Astrocyte (in vitro differentiated cells and primary cell): ENCODE measurements around the gene C14orf119. TPM values are rescaled to one million over a fixed set of nuclear protein-coding genes. Genes with fewer than 3 reads are reported as not detected.

Experiments used
- DNase-seq: peaks from one replicate; pipeline ENCODE4 v3.0.0-alpha.2; 2010; ENCODE audit warnings: low read depth
- FAIRE-seq: peaks from 2 replicates; lab custom pipeline; 2011; peaks lifted over from hg19 to GRCh38; lab: Jason Lieb, UNC
- H2AFZ ChIP-seq: 2 replicates; pipeline ENCODE4 v1.6.0; 2012; ENCODE audit warnings: low read depth, low read length, inconsistent platforms
- H3K27ac ChIP-seq: 2 replicates; pipeline ENCODE4 v1.5.1; 2011; ENCODE audit warnings: low read depth, low read length, inconsistent platforms
- H3K27me3 ChIP-seq: 2 replicates; pipeline ENCODE4 v1.6.0; 2011; ENCODE audit warnings: low read length, inconsistent platforms; ENCODE audit not compliant: insufficient read depth
- H3K36me3 ChIP-seq: 2 replicates; pipeline ENCODE4 v1.5.1; 2011; ENCODE audit warnings: low read length, inconsistent platforms; ENCODE audit not compliant: insufficient read depth
- H3K4me1 ChIP-seq: 2 replicates; pipeline ENCODE4 v1.5.1; 2011; ENCODE audit warnings: low read length, inconsistent platforms; ENCODE audit not compliant: insufficient read depth
- H3K4me2 ChIP-seq: 2 replicates; pipeline ENCODE4 v1.6.0; 2012; ENCODE audit warnings: low read length, inconsistent platforms
- H3K4me3 ChIP-seq: 2 replicates; pipeline ENCODE4 v1.5.1; 2011; ENCODE audit warnings: low read depth, mild to moderate bottlenecking, low read length, inconsistent platforms; ENCODE audit not compliant: insufficient read depth
- H3K79me2 ChIP-seq: 2 replicates; pipeline ENCODE4 v1.6.0; 2012; ENCODE audit warnings: mild to moderate bottlenecking, low read length, inconsistent platforms; ENCODE audit not compliant: insufficient read depth
- H3K9ac ChIP-seq: 2 replicates; pipeline ENCODE4 v1.6.0; 2012; ENCODE audit warnings: mild to moderate bottlenecking, low read length, inconsistent platforms
- H3K9me3 ChIP-seq: 2 replicates; pipeline ENCODE4 v1.5.1; 2012; ENCODE audit warnings: low read depth, mild to moderate bottlenecking, low read length, inconsistent platforms; ENCODE audit not compliant: insufficient read depth
- H4K20me1 ChIP-seq: 2 replicates; pipeline ENCODE4 v1.6.0; 2012; ENCODE audit warnings: low read length, inconsistent platforms; ENCODE audit not compliant: insufficient read depth
- H3K27ac Mint-ChIP-seq: one replicate; pipeline ENCODE4 v1.8.0; 2021; ENCODE audit warnings: mild to moderate bottlenecking, mixed read lengths; ENCODE audit not compliant: unreplicated experiment
- H3K27me3 Mint-ChIP-seq: one replicate; pipeline ENCODE4 v1.8.0; 2021; ENCODE audit warnings: low read depth, mixed read lengths; ENCODE audit not compliant: unreplicated experiment
- H3K36me3 Mint-ChIP-seq: one replicate; pipeline ENCODE4 v1.8.0; 2021; ENCODE audit warnings: low read depth, mixed read lengths; ENCODE audit not compliant: unreplicated experiment
- H3K4me1 Mint-ChIP-seq: one replicate; pipeline ENCODE4 v1.8.0; 2021; ENCODE audit warnings: low read depth, mixed read lengths; ENCODE audit not compliant: unreplicated experiment
- H3K4me3 Mint-ChIP-seq: one replicate; pipeline ENCODE4 v1.8.0; 2021; ENCODE audit warnings: mild to moderate bottlenecking, moderate library complexity, mixed read lengths; ENCODE audit not compliant: unreplicated experiment
- H3K9me3 Mint-ChIP-seq: one replicate; pipeline ENCODE4 v1.8.0; 2021; ENCODE audit warnings: mild to moderate bottlenecking, mixed read lengths; ENCODE audit not compliant: unreplicated experiment
- CTCF ChIP-seq: IDR thresholded peaks from 2 replicates; pipeline ENCODE4 v1.5.1; 2011; ENCODE audit warnings: low read depth, mild to moderate bottlenecking, inconsistent platforms, low read length, moderate library complexity; ENCODE audit not compliant: insufficient read depth
- EZH2 ChIP-seq: IDR thresholded peaks from 2 replicates; pipeline ENCODE4 v1.6.1; 2012; ENCODE audit warnings: mild to moderate bottlenecking, low read length, inconsistent platforms; ENCODE audit not compliant: insufficient read depth
- total RNA-seq: library from RNA; stranded (reverse); gene quantifications from 2 replicates; pipeline ENCODE4 v1.2.1, GENCODE V29; 2021

The C14orf119 gene
- total RNA-seq, 1 donor from 2014 or later: 83.9 TPM

- H4K20me1 ChIP-seq: no peaks in the 10 kb centered on the region
- H3K9ac ChIP-seq: no peak overlapping the region
- H3K27ac Mint-ChIP-seq: no peak overlapping the region
- H3K4me1 Mint-ChIP-seq: no peaks in the 10 kb centered on the region
- H3K4me3 Mint-ChIP-seq: no peak overlapping the region
- H3K4me3 ChIP-seq: no peak overlapping the region
- peaks cover 23% of the 10 kb centered on the region for H3K27me3 Mint-ChIP-seq
- no peaks in the 10 kb centered on the region for H3K9me3 ChIP-seq
- FAIRE-seq (no peak), DNase-seq (no peak)
- H3K79me2 ChIP-seq: no peaks in the 10 kb centered on the region
- H2AFZ ChIP-seq: no peak overlapping the region
- H3K36me3 ChIP-seq: no peaks in the 10 kb centered on the region
- no peaks in the 10 kb centered on the region for H3K9me3 Mint-ChIP-seq
- peaks cover 15% of the 10 kb centered on the region for H3K27me3 ChIP-seq
- peaks cover 6% of the 10 kb centered on the region for H3K36me3 Mint-ChIP-seq
- no peaks in the 10 kb centered on the region for H3K4me1 ChIP-seq
- H3K27ac ChIP-seq: no peak overlapping the region
- TF ChIP-seq CTCF (no peak), EZH2 (no peak)
- no peak overlapping the region for H3K4me2 ChIP-seq
Measured at GRCh38 chr14:23131482-23131881, 36.2 kb downstream of the C14orf119 start.

GRCh38 chr14:23132970-23133369 is 37.7 kb downstream of the C14orf119 start:
- no peak for TF ChIP-seq EZH2
- no peak for TF ChIP-seq CTCF
- no peak overlapping the region for H2AFZ ChIP-seq
- no peak for FAIRE-seq

GRCh38 chr14:23136566-23137133 is 41.3 kb downstream of the C14orf119 start:
- no peak for TF ChIP-seq CTCF
- no peak for TF ChIP-seq EZH2
- Mint-ChIP-seq H3K4me1 (no peaks in the 10 kb centered on the region), H3K36me3 (peaks cover 3% of the 10 kb centered on the region), H3K27me3 (peaks cover 35% of the 10 kb centered on the region), H3K9me3 (no peaks in the 10 kb centered on the region), H3K27ac (no peak overlapping the region), H3K4me3 (no peak overlapping the region)
- Histone ChIP-seq H3K9me3 (no peaks in the 10 kb centered on the region), H2AFZ (no peak overlapping the region), H3K27ac (no peak overlapping the region), H3K36me3 (no peaks in the 10 kb centered on the region), H3K4me3 (no peak overlapping the region), H3K4me1 (no peaks in the 10 kb centered on the region), H3K27me3 (peaks cover 1% of the 10 kb centered on the region), H3K79me2 (no peaks in the 10 kb centered on the region), H3K9ac (no peak overlapping the region), H3K4me2 (no peak overlapping the region), H4K20me1 (no peaks in the 10 kb centered on the region)
- no peak for FAIRE-seq
- DNase-seq: no peak

More at GRCh38 chr14:23132970-23133369, 37.7 kb downstream of the C14orf119 start:
- Mint-ChIP-seq H3K27ac (no peak overlapping the region), H3K27me3 (peaks cover 21% of the 10 kb centered on the region), H3K4me3 (no peak overlapping the region), H3K4me1 (no peaks in the 10 kb centered on the region), H3K9me3 (no peaks in the 10 kb centered on the region), H3K36me3 (peaks cover 4% of the 10 kb centered on the region)
- DNase-seq: no peak
- H3K27me3 ChIP-seq: peaks cover 15% of the 10 kb centered on the region
- no peak overlapping the region for H3K9ac ChIP-seq
- no peak overlapping the region for H3K27ac ChIP-seq
- H3K36me3 ChIP-seq: no peaks in the 10 kb centered on the region
- H3K9me3 ChIP-seq: no peaks in the 10 kb centered on the region
- H3K4me2 ChIP-seq: no peak overlapping the region
- no peaks in the 10 kb centered on the region for H4K20me1 ChIP-seq
- H3K4me1 ChIP-seq: no peaks in the 10 kb centered on the region
- H3K79me2 ChIP-seq: no peaks in the 10 kb centered on the region
- H3K4me3 ChIP-seq: no peak overlapping the region
